Activated naive CD4-positive, alpha-beta T cell treated with Interleukin-2 at 50 U/mL for 16 hours (primary cell): ENCODE measurements around the gene STK38.

ENCODE experiments used
- DNase-seq: peaks from one replicate; pipeline ENCODE4 v3.0.0-alpha.2; 2020

STK38 gene

DNA sequence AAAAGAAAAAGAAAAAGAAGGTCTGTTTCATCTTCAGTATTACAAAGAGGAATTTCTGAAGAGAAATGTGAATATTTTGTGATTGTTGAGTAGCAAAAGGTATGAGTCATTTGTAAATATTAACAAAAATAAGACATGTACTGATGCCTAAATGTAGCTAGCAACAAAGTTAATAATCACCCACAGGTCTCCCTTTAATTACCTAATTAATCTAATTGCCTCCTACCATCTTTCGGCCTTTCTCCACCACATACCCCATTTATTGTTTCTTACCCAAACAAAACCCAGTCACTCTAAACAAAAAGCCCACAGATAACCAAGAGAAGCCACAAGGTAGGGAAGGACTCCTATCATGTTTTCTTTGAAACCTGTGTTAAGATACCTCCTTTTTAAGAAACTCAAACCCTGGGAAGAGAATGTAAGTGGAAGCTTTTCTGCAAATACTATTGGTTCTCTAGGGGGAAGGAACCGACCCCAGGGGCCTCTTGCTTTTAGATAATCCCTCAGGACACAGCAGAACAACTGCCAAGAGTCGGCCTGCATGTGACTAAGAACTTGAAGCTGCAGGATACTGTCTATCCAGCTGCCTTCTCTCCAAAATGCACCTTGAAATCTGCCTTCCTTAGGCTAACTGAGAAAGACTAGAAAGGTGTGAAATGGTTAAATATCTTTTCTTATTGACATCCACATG is 16.1 kb upstream of the STK38 start:
- no peak for DNase-seq

DNA sequence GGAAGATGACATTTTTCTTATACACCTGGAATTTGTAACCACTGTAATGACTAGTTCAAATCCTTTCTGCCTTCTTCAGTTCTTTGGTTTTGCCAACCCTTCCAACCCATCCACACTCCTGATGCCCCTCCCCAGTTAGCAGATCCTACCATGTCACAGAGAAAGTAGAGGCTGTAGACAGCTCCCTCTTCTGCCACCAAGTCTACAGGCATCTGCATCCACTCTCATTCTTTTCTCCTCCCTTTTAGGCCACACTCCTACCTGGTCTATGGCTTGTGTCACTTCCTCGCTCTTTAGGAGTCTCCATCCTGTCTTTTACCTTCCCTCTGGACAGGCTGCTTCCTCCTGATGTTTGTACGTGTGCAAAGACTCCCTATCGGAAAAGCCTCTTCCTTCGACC is 13.5 kb upstream of the STK38 start:
- no peak for DNase-seq

DNA sequence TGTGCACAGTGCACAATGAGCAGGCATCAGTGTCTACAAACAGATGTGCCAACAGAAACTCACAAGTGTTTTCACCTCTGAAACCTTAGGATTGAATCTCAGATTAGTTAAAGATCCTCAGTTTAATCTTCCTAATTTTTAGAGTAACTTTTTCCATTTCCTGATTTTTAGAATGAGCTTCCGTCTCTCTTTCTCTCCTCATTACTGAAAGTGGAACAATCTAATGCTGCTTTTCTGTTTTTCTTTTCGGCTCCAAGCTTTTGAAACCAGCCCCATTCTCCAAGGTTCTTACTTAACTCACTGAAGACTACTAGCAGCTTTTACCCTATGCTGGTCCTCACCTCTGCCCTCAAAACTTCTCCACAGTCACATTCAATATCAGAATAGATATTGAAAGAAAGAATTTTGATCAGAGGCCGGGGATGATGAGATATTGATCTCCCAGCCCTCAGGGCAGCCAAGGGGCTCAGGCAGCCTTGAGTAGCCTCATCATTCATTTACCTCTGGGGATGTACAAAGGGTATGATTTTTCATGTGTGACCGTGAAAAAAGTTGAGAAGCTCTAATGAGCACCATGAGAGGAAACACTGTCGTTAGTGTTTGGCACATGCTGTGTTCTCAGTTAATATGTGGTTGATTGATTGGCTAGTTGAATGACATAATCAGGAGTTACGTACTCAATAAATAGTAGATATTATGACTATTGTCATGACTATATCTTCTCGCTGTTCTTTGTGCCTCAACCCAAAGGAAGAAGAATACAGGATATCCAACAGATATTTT is 11.9 kb upstream of the STK38 start:
- no peak for DNase-seq

DNA sequence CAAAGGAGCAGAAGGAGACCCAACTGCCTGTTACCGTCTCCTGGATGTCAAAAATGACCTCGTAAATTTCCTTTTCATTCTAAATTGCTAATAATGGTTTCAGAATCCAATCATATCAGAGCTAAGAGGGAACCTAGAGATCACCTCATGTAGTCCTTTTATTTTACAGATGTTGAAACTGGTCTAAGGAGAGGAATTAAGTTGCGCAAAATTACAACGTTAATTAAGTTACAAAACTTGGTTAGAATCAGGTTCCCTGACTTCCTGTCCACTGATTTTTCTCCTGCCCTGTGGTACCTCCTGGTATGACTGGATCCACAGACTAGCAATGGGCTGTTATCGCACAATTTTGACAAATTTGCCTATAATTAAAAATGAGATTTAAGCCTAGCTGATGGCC is 9.0 kb upstream of the STK38 start:
- DNase-seq: no peak

DNA sequence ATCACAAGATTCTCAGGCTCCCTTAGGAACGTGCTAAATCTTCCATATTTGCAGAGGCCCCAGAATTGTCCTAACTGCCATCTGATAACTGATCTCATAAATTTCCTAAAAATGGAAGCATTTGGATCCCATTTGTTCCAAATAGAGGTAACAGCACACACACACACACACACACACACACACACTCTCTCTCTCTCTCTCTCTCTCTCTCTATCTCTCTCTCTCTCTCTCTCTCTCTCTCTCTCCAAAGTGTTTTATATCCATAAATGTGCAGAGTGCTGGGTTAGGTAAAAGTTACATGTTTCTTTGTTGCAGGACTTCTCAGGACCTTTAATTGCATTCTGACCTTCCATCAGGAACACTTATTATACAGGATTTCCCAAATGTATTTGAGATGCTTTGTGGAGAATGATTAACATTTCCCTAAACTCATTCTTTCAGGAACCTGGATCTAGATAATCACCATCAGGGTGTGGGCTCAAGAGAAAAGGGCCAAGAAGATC is 8.5 kb upstream of the STK38 start:
- DNase-seq: no peak

DNA sequence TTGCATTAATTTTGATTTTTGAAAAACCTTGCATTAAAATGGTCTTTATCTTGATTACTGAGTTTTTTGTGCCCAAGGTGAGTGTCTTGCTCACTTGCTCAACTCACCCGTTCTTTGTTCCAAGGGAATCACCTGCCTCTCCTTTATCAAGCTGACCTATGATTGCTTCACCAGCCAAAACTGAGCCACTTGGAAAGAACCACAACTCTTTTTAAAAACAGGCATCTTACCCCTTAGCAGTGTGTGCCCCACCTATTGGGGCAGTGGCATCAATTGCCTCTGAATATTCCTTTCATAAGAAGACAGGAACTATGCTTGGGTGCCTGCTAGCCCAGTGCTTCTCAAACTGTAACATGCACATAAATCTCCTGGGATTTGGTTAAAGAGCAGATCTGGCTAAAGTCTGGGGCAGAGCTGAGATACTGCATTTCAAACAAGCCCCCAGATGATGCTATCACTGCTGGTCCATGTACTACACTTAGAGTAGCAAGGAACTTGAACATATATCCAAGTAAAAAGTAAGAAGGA is 3.3 kb upstream of the STK38 start:
- DNase-seq: no peak

DNA sequence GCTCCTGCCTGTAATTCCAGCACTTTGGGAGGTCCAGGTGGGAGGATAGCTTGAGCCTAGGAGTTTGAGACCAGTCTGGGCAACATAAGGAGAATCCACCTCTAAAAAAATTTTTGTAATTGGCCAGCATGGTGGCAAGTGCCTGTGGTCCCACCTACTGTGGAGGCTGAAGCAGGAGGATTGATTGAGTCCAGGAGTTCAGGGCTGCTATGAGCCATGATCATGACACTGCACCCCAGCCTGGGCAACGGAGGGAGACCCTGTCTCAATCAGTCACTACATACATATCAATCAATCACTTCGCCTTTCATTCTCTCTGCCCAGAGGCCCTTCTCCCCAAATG is 1.1 kb upstream of the STK38 start:
- no peak for DNase-seq

DNA sequence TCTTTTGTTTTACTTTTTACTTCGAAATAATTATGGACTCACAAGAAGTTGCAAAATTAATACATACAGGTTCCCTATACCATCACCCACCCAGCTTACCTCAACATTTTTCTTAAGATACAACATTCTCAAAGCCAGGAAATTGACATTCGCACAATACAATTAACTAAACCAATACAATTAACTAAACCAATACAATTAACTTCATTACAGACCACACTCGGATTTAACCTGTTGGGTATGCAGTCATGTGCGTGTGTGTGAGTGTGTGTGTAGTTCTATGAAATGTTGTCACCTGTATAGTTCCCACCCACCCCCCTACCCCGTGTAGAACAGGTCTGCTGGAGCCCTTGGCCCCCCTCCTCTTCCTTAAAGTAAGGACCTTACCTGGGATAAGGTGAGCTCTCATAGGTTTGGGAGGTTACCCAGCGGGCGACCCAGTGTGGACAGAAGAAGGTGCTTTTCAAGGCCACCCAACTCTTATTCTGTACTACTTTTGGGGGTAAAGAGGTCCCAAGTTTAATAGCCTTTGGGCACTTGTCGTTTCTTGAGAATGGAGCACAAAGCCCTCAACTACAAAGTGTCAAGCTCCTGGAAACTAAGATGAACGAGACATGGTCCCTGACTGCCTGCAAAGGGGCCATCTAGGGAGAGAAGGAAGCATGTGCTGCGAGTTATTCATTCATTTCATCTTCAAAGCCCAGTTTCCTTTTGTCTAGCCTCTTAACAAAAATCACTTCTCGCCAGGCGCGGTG is 544 bp upstream of the STK38 start:
- DNase-seq: no peak

DNA sequence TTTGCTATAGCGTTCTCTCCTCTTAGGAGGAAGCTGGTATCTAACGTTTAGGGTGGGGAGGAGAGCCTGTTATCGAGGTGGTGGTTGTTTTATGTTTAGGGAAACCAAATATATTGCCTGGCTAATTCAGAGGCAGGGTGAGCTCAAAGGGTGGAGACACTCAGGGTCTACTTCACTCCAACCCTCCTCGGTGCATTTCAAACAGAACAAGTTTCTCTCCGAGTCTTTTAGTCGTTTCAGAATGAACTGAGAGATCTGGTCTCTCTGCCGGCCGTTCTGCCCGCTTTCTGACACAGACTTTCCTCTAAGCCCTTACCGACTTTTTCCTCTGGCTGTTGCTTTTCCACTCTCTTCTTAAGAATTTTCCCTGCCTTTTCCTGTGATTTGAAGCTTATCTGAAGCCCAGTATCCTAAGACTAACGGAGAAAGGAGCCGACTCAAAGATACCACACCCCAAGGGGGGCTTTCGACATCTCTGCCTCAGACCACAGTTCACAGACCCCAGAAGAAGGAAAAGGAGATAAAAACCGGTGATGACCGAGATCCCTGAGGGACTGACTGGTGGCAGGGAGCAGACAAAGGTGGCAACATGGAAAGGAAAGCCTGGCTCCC is 865 bp downstream of the STK38 start:
- peak; percentile 25 for DNase-seq

DNA sequence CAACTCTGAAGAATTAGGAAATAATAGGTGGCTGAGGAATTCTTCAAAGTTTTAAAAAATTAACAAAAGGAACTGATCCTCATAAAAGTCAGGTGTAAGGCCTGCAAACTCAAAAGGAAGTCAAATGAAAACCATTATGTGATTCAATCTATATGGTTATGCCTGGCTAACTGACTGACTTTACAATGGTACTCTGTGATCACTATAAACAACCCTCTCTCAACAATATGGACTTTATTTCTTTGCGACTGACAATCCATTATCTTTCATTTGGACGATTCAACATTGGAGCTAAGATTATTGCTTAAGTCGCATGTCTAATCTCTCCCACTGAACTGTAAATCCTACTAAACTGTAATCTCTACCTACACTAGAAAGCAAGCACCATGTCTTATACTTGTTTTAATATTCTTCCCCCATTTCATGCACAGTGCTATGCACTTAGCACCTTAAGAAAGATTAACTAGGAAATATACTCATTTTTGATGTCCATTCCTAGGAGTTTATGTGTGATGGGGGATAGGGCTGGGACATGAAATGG is 1.4 kb downstream of the STK38 start:
- DNase-seq: no peak

DNA sequence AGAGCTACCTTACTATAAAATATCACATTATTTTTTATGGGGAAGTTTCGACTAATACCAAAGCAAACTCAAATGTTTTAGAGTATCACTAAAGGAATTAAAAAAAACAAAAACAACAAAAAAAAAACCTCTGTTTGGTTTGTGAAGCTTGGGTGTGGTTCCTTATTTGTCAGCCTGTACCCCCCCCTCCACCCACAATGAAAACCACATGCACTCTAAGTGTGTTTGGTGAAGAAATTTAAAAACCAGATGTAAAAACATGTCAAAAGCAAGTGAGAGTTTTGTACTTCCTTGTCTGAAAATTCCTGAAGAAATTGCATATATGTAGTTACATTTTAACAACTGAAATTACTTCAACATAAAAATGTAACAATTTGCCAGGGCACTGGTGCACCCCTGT is 3.1 kb downstream of the STK38 start:
- DNase-seq: peak; percentile 49

DNA sequence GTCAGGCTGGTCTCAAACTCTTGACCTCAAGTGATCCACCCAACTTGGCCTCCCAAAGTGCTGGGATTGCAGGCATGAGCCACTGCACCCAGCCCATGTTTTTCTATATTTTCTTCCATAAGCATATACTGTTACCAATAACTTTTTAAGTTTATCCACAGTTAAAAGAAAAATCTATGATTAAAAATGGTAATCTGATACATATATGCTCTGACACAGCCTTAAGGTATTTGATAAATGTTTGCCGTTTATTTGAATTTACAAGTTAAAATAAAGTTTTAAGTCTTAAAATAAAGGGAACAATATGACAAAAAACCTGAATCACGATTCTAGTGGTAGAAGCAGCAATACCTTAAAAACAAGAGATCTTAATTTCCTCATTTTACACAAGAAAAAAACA is 5.2 kb downstream of the STK38 start:
- DNase-seq: no peak

DNA sequence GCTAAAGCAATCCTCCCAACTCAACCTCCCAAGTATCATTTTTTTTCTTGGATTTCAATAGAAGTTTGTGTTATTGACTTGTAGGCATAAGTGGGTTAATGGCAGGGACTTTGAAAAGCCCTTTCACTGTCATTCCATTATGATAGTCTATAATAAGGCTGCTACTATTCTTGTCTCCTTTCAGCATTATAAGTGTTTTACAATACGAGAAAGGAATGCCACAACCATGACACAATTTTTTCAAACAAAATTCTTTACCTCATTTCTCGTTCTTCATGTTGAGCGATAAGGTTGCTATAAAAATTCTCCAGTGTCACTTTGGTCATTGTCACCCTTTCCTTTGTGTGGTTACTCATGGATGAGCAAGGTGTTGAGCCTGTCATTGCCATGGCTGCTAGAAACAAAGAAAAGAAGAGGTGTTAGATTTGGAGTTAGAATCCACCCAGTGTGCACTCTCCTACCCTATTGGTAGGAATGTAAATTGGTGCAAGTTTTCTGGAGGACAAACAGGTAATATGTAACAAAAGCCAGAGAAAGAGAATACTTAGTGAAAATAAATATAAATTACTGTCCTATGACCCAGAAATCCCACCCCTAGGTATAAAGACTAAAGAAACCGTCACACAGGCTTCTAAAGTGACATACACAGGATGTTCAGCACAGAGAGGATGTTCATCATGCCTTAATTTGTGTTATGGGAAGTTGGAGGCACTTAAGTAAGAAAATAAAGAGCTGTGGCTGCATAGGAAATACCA is 7.3 kb downstream of the STK38 start:
- DNase-seq: no peak

DNA sequence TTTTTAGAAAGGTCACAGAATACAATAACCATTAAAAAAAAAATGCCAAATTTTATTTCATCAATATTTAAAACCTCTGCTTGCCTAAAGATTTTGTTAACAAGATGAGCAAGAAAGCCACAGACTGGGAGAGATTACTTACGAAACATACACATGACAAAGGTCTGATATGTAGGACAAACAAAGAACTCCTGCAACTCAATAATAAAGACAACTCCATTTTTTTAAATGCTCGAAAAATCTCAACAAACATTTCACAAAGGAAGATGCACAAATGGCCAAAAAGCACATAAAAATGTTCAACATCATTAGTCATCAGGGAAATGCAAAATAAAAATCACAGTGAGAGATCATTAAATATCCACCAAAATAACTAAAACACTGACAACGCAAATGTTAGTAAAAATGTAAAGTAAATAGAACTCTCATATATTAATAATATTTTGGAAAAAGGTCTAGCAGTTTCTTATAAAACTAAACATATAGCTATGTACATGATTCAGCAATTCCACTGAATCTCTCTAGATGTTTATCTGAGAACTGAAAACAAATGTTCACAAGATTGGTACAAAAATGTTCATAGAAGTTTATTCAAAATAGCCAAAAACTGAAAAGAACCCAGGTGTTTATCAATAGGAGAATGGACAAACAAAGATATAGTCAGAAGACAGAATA is 10.3 kb downstream of the STK38 start:
- DNase-seq: no peak

DNA sequence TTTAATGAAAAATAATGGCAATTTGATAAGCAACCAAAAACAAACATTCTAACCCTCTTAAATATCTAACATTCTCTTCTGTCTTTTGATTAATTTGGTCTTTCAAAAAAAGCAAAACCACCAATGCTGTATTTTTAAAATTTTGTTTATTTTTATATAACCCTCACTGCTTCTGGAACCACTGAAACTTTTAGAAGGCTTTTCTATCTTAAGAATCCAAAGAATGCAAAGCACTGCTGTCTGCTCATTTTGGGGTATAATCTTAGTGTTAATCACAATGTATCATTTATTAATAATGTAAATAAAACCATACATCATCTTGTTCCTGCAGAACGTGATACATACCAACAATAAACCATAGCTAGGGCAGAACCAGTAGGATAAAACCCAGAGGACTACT is 14.0 kb downstream of the STK38 start:
- DNase-seq: no peak

DNA sequence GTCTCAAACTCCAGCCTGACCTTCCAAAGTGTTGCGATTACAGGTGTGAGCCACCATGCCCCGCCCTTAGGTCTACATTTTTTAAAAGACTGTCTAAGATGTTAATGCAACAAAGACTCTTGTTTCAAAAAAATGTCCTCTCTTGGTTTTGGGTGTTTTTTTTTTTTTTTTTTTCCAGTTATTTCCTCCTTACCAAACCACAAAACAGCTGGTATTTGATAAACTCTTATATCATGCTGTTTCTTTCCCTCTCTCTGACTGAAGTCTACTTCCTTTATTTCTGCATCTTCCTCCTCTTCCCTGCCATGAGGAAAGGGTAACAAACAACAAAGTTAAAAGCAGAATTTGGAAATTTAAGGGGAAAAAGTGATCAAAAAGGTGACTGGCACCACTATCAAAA is 21.2 kb downstream of the STK38 start:
- no peak for DNase-seq

DNA sequence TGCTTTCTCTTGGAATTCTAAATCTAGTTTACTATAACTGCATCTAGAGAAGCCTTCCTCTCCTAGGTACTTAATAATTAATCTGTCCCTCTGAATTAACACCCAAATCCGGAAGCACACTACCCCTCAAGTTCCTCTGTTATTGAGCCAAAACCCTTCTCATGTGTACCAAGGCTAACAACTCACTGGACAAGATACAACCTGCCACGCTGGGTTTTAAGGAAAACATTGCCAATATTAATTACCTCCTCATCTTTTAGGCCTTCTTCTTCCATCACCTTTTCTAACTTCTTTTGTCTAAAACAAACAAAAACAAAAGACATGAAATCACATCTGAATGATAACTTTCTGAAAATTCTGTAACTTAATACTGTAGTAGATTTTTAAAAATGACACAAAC is 21.9 kb downstream of the STK38 start:
- no peak for DNase-seq

DNA sequence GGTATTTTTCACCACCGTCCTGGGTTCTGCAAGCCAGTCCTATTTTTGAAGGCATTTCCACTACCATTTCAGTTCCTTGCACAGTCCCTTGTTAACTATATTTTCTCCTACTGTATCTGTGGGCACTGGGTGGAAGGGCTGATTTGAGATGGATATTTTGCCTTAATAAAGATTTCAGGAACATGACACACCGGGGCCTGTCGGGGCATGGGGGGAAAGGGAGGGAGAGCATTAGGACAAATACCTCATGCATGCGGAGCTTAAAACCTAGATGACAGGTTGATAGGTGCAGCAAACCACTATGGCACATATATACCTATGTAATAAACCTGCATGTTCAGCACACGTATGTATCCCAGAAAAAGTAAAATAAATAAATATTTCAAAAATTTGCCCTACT is 22.4 kb downstream of the STK38 start:
- no peak for DNase-seq

DNA sequence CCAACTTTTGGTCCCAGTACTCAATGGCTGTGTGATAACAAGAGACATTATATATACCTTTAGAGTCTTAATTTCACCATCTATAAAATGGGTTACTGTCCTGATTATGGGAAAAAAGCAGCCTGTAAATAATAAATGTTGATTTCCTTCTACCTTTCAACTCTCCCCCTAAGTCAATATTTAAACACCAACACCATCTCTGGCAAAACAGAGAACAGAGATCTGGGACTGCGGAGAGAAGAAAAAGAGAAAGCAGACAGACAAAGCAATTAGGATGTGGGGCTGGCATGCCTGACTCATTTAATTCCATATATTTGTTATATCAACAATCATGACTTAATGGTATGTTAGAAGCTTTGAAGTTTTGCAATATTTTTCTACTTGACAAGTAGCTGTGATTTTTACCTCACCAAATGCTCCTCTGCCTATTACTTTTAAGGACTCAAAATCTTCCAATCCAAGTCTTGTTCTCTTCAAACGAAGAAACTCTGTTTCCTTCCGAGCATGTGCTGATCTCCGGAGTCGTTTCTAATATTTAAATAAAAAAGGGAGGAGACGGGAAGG is 23.3 kb downstream of the STK38 start:
- no peak for DNase-seq

DNA sequence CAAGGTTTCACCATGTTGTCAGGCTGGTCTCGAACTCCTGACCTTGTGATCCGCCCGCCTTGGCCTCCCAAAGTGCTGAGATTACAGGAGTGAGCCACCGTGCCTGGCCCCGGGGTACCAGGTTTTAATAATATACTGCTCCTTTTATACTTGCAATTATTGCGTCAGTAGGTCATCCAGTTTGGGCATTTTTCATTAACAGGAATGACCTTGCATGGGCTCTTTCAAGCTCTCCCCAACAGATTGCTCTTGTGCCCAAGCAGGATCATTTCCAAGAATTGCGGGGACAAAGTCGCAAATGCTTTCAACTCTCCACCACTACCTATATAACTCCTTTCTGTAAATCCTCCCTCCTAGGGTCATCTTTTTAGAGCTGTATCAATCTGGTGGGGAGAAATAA is 23.8 kb downstream of the STK38 start:
- DNase-seq: no peak

DNA sequence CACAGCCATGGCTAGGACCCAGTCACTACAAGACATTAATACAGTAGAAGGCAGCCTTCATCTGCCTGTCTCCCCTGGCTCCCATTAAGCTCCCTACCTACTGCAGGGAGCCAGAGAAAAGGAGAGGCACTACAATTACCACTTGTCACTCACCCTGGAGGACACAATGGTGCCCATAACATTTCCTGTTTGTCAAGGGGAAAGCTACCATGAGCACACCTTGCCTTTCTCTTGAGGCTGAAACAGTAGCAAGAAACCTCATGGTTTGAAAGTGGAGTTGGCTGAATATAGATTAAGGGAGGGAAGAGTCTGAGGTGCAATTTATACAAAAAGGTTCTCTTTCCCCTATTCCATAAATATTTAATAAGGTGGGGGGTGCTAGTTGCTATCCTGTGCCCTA is 27.9 kb downstream of the STK38 start:
- DNase-seq: no peak
